Lower leg skin (tissue), 3 donors: ENCODE data around the gene LYZL2.

Experiments
- POLR2A ChIP-seq, 2 donors: fragments of 450-650 bp; IDR thresholded peaks; one replicate each; pipeline ENCODE4 v1.6.1; 2016 to 2017; ENCODE audit warnings: antibody characterized with exemption in 2 of 2, mild to moderate bottlenecking in 1 of 2, moderate library complexity in 1 of 2
- TF ChIP-seq, protein P1 (sequence below), 3 donors: fragments of 450-650 bp; IDR thresholded peaks; one replicate each; pipeline ENCODE4 v1.5.1; 2016; ENCODE audit warnings: antibody characterized with exemption in 3 of 3, mild to moderate bottlenecking in 3 of 3, moderate library complexity in 2 of 3

DNA sequence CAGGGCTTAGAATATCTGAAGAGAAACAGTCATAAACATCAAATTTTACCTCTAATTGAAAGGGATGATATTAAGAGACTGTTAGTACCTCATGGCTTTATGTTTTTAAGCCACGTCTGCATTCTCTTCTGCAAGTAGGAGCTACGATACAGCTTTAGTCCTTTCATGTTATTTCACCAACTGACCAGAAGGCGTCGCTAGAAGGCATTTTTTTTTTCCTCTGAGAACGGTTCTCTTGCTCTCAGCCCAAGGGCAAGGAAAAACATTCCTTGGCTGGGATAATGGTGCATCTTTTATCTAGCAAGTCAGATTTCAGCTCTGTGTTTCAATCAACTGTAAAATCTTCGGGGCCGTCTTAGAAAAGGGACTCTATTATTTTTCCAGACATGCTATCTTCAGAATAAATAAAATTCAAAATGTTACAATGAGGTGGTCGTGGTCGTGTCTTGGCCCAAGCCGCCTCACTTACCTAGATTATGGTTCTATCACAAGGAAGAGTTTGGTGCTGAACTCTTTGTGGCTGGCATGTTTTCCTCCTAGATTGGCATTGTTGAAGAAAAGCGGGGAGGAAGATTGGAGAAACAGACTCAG lies 41.6 kb upstream of the LYZL2 start:
- TF ChIP-seq, protein P1, sequence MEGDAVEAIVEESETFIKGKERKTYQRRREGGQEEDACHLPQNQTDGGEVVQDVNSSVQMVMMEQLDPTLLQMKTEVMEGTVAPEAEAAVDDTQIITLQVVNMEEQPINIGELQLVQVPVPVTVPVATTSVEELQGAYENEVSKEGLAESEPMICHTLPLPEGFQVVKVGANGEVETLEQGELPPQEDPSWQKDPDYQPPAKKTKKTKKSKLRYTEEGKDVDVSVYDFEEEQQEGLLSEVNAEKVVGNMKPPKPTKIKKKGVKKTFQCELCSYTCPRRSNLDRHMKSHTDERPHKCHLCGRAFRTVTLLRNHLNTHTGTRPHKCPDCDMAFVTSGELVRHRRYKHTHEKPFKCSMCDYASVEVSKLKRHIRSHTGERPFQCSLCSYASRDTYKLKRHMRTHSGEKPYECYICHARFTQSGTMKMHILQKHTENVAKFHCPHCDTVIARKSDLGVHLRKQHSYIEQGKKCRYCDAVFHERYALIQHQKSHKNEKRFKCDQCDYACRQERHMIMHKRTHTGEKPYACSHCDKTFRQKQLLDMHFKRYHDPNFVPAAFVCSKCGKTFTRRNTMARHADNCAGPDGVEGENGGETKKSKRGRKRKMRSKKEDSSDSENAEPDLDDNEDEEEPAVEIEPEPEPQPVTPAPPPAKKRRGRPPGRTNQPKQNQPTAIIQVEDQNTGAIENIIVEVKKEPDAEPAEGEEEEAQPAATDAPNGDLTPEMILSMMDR (IDR thresholded peaks at IDR 0.05), result no peak
- TF ChIP-seq POLR2A (IDR thresholded peaks at IDR 0.05), result no peak
